ENCODE results near the gene MAP3K12. TPM values are rescaled to one million over a fixed set of nuclear protein-coding genes. Genes with fewer than 3 reads are reported as not detected.

Gene MAP3K12
- total and polyA plus RNA-seq, 2 experiments from 2014 or later: 6.6 to 17.9 TPM

DNA sequence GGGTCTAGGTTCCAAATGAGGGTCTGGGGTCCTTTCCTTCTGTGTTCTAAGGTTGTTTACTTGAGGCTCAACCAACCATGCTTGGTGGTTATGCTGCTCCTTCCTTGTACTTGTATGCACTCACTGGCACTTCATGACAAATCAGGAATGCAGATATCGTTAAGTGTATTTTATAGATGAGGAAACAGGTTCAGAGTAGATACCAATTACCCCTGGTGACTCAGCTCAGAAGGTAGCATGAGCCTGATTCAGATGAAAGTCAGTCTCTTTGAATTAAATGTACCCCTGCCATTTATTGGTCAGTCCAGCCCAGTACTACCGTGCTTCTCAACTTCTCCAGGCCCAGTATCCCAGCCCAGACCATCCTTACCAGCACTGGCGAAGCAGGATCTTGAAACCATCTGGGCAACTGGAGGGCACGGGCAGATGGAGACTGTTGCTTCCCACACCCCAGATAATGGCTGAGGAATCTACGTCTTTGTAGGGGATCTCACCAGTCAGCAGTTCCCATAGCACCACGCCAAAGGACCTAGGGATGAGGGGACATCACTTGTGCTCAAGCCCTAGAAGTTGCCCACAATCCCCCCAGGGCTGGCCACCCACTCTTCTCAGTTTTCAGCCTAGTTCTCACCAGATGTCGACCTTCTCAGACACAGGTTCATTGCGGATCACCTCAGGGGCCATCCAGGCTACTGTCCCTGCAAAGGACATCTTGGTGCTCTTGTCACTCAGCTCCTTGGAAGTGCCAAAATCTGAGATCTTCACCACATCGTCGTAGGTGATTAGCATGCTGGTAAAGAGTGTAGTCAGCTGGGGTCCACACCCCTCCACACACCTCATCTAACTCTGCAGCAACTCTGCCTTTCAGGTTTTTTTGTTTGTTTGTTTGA lies 14.3 kb downstream of the MAP3K12 start (continued):
- TF ChIP-seq, protein P1, sequence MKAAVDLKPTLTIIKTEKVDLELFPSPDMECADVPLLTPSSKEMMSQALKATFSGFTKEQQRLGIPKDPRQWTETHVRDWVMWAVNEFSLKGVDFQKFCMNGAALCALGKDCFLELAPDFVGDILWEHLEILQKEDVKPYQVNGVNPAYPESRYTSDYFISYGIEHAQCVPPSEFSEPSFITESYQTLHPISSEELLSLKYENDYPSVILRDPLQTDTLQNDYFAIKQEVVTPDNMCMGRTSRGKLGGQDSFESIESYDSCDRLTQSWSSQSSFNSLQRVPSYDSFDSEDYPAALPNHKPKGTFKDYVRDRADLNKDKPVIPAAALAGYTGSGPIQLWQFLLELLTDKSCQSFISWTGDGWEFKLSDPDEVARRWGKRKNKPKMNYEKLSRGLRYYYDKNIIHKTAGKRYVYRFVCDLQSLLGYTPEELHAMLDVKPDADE (IDR thresholded peaks at IDR 0.05): no peak
- TF ChIP-seq JUNB (IDR thresholded peaks at IDR 0.05; ENCODE audit: unreplicated experiment) (no peak), POLR2AphosphoS5 (IDR thresholded peaks at IDR 0.05; ENCODE audit: low read depth) (no peak; the same call in none of the 2 replicates), EZH2phosphoT487 (IDR thresholded peaks at IDR 0.05; ENCODE audit: unreplicated experiment) (no peak), ZNF114 (CRISPR knock-in tag; IDR thresholded peaks at IDR 0.05) (no peak), ZNF331 (CRISPR knock-in tag; IDR thresholded peaks at IDR 0.05; ENCODE audit: low read depth) (no peak)
- TF ChIP-seq, protein P2, sequence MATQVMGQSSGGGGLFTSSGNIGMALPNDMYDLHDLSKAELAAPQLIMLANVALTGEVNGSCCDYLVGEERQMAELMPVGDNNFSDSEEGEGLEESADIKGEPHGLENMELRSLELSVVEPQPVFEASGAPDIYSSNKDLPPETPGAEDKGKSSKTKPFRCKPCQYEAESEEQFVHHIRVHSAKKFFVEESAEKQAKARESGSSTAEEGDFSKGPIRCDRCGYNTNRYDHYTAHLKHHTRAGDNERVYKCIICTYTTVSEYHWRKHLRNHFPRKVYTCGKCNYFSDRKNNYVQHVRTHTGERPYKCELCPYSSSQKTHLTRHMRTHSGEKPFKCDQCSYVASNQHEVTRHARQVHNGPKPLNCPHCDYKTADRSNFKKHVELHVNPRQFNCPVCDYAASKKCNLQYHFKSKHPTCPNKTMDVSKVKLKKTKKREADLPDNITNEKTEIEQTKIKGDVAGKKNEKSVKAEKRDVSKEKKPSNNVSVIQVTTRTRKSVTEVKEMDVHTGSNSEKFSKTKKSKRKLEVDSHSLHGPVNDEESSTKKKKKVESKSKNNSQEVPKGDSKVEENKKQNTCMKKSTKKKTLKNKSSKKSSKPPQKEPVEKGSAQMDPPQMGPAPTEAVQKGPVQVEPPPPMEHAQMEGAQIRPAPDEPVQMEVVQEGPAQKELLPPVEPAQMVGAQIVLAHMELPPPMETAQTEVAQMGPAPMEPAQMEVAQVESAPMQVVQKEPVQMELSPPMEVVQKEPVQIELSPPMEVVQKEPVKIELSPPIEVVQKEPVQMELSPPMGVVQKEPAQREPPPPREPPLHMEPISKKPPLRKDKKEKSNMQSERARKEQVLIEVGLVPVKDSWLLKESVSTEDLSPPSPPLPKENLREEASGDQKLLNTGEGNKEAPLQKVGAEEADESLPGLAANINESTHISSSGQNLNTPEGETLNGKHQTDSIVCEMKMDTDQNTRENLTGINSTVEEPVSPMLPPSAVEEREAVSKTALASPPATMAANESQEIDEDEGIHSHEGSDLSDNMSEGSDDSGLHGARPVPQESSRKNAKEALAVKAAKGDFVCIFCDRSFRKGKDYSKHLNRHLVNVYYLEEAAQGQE (IDR thresholded peaks at IDR 0.05; ENCODE audit: unreplicated experiment): no peak

DNA sequence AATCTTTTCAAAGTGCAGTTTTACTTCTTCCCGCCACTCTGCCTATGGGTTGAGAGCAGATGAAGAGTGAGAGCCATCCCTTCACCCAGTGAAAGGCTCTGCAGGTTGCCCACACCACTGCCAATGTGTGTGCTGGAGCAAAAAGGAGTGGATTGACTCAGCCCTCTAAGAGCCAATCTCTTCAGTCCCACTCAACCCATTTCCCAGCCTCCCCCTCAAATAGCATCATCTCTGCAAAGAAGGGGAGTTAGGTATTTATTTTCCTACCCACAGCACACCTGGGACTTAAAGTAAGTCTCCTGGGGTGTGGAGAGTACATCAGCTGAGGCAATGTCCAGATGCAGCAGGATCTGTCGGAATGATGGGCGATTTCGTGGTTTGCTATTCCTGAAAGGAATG lies 15.3 kb downstream of the MAP3K12 start:
- Histone ChIP-seq H4K20me1 (replicated peaks; ENCODE audit: insufficient read depth) (peaks cover 37% of the 10 kb centered on the region), H3F3A (replicated peaks; ENCODE audit: low read depth) (peaks cover 34% of the 10 kb centered on the region), H3K27me3 (ENCODE audit: insufficient read depth) (no peaks in the 10 kb centered on the region), H3K36me3 (ENCODE audit: insufficient read depth) (peaks cover 19% of the 10 kb centered on the region), H3K4me3 (no peak overlapping the region), H3K4me1 (ENCODE audit: insufficient read depth) (peaks cover 12% of the 10 kb centered on the region), H3K4me2 (no peak overlapping the region), H3K79me2 (replicated peaks; ENCODE audit: insufficient read depth) (no peaks in the 10 kb centered on the region), H3K27ac (ENCODE audit: low read depth) (no peak overlapping the region), H3K9me2 (ENCODE audit: insufficient read depth) (no peaks in the 10 kb centered on the region), H2AFZ (no peak overlapping the region)
- H3K36me3 Mint-ChIP-seq (ENCODE audit: low read depth): peaks cover 71% of the 10 kb centered on the region
- no peak overlapping the region for H3K27ac Mint-ChIP-seq
- H3K4me1 Mint-ChIP-seq: peaks cover 20% of the 10 kb centered on the region
- H3K27me3 Mint-ChIP-seq (ENCODE audit: insufficient read depth, low read depth, poor library complexity): peaks cover 36% of the 10 kb centered on the region
- H3K9me3 Mint-ChIP-seq: no peaks in the 10 kb centered on the region; the same call in 2 of the 3 replicates
- DNase-seq (ENCODE audit: low spot score) (no peak), ATAC-seq (no peak)
- H3K4me3 Mint-ChIP-seq: no peak overlapping the region
- TF ChIP-seq, protein P3, sequence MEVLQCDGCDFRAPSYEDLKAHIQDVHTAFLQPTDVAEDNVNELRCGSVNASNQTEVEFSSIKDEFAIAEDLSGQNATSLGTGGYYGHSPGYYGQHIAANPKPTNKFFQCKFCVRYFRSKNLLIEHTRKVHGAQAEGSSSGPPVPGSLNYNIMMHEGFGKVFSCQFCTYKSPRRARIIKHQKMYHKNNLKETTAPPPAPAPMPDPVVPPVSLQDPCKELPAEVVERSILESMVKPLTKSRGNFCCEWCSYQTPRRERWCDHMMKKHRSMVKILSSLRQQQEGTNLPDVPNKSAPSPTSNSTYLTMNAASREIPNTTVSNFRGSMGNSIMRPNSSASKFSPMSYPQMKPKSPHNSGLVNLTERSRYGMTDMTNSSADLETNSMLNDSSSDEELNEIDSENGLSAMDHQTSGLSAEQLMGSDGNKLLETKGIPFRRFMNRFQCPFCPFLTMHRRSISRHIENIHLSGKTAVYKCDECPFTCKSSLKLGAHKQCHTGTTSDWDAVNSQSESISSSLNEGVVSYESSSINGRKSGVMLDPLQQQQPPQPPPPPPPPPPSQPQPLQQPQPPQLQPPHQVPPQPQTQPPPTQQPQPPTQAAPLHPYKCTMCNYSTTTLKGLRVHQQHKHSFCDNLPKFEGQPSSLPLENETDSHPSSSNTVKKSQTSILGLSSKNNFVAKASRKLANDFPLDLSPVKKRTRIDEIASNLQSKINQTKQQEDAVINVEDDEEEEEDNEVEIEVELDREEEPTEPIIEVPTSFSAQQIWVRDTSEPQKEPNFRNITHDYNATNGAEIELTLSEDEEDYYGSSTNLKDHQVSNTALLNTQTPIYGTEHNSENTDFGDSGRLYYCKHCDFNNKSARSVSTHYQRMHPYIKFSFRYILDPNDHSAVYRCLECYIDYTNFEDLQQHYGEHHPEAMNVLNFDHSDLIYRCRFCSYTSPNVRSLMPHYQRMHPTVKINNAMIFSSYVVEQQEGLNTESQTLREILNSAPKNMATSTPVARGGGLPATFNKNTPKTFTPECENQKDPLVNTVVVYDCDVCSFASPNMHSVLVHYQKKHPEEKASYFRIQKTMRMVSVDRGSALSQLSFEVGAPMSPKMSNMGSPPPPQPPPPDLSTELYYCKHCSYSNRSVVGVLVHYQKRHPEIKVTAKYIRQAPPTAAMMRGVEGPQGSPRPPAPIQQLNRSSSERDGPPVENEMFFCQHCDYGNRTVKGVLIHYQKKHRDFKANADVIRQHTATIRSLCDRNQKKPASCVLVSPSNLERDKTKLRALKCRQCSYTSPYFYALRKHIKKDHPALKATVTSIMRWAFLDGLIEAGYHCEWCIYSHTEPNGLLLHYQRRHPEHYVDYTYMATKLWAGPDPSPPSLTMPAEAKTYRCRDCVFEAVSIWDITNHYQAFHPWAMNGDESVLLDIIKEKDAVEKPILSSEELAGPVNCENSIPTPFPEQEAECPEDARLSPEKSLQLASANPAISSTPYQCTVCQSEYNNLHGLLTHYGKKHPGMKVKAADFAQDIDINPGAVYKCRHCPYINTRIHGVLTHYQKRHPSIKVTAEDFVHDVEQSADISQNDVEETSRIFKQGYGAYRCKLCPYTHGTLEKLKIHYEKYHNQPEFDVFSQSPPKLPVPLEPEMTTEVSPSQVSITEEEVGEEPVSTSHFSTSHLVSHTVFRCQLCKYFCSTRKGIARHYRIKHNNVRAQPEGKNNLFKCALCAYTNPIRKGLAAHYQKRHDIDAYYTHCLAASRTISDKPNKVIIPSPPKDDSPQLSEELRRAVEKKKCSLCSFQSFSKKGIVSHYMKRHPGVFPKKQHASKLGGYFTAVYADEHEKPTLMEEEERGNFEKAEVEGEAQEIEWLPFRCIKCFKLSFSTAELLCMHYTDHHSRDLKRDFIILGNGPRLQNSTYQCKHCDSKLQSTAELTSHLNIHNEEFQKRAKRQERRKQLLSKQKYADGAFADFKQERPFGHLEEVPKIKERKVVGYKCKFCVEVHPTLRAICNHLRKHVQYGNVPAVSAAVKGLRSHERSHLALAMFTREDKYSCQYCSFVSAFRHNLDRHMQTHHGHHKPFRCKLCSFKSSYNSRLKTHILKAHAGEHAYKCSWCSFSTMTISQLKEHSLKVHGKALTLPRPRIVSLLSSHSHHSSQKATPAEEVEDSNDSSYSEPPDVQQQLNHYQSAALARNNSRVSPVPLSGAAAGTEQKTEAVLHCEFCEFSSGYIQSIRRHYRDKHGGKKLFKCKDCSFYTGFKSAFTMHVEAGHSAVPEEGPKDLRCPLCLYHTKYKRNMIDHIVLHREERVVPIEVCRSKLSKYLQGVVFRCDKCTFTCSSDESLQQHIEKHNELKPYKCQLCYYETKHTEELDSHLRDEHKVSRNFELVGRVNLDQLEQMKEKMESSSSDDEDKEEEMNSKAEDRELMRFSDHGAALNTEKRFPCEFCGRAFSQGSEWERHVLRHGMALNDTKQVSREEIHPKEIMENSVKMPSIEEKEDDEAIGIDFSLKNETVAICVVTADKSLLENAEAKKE (CRISPR knock-in tag; IDR thresholded peaks at IDR 0.05): no peak
- TF ChIP-seq CREB1 (CRISPR knock-in tag; IDR thresholded peaks at IDR 0.05; ENCODE audit: low read depth) (no peak), NANOG (IDR thresholded peaks at IDR 0.05; ENCODE audit: borderline replicate concordance) (no peak)
- TF ChIP-seq, protein P1 (IDR thresholded peaks at IDR 0.05): no peak

Data from GM23338 (cell line).